BE2C (cell line): ENCODE results near the gene NEU2.

Experiments
- DNase-seq: peaks from one replicate; pipeline ENCODE4 v3.0.0-alpha.2; 2020
- H3K27me3 ChIP-seq: fragments of 250-450 bp; sonication (Bioruptor Pico); 2 replicates; pipeline ENCODE4 v1.5.1; 2020; ENCODE audit warnings: mild to moderate bottlenecking
- H3K36me3 ChIP-seq: fragments of 250-450 bp; sonication (Bioruptor Pico); 2 replicates; pipeline ENCODE4 v1.5.1; 2020; ENCODE audit warnings: mild to moderate bottlenecking
- H3K4me1 ChIP-seq: fragments of 250-450 bp; sonication (Bioruptor Pico); 2 replicates; pipeline ENCODE4 v1.5.1; 2020
- H3K4me3 ChIP-seq: 2 replicates; pipeline ENCODE4 v1.5.1; 2011; ENCODE audit warnings: low read depth, low read length
- H3K9me3 ChIP-seq: fragments of 250-450 bp; sonication (Bioruptor Pico); 2 replicates; pipeline ENCODE4 v1.5.1; 2020
- CTCF ChIP-seq: IDR thresholded peaks from 2 replicates; pipeline ENCODE4 v1.5.1; 2012; ENCODE audit warnings: mild to moderate bottlenecking, low read depth, low read length

NEU2 gene

GRCh38 chr2:233026198-233026813 lies 6.2 kb upstream of the NEU2 start:
- Histone ChIP-seq H3K36me3 (no peaks in the 10 kb centered on the region), H3K9me3 (no peaks in the 10 kb centered on the region), H3K4me3 (no peak overlapping the region), H3K4me1 (no peaks in the 10 kb centered on the region), H3K27me3 (no peaks in the 10 kb centered on the region)
- no peak for DNase-seq
- TF ChIP-seq CTCF = no peak

- no peak for DNase-seq
- H3K4me3 ChIP-seq = no peak overlapping the region
- no peaks in the 10 kb centered on the region for H3K4me1 ChIP-seq
- TF ChIP-seq CTCF = no peak
- no peaks in the 10 kb centered on the region for H3K9me3 ChIP-seq
- H3K36me3 ChIP-seq = no peaks in the 10 kb centered on the region
- H3K27me3 ChIP-seq = no peaks in the 10 kb centered on the region
Measured at GRCh38 chr2:233029321-233029720, 3.2 kb upstream of the NEU2 start.

- no peaks in the 10 kb centered on the region; the same call in 1 of the 2 replicates for H3K9me3 ChIP-seq
- no peaks in the 10 kb centered on the region for H3K36me3 ChIP-seq
- TF ChIP-seq CTCF = no peak
- no peaks in the 10 kb centered on the region for H3K27me3 ChIP-seq
- H3K4me3 ChIP-seq = no peak overlapping the region
- no peaks in the 10 kb centered on the region for H3K4me1 ChIP-seq
- DNase-seq = no peak
Measured at GRCh38 chr2:233031556-233032500, 644 bp upstream of the NEU2 start.

GRCh38 chr2:233033672-233034071 lies 1.2 kb downstream of the NEU2 start:
- H3K9me3 ChIP-seq = no peaks in the 10 kb centered on the region; the same call in 1 of the 2 replicates
- no peaks in the 10 kb centered on the region for H3K27me3 ChIP-seq
- H3K36me3 ChIP-seq = no peaks in the 10 kb centered on the region
- DNase-seq = no peak
- H3K4me3 ChIP-seq = no peak overlapping the region
- TF ChIP-seq CTCF = no peak
- no peaks in the 10 kb centered on the region for H3K4me1 ChIP-seq

GRCh38 chr2:233034091-233034882 lies 1.8 kb downstream of the NEU2 start:
- no peaks in the 10 kb centered on the region for H3K4me1 ChIP-seq
- H3K9me3 ChIP-seq = no peaks in the 10 kb centered on the region; the same call in 1 of the 2 replicates
- H3K27me3 ChIP-seq = no peaks in the 10 kb centered on the region
- no peak overlapping the region for H3K4me3 ChIP-seq
- H3K36me3 ChIP-seq = no peaks in the 10 kb centered on the region
- TF ChIP-seq CTCF = no peak
- no peak for DNase-seq
